Amygdala (tissue), 56 donors: ENCODE measurements around the gene MRPL55.

Experiments
- DNase-seq, 56 donors: peaks; one replicate each; lab custom pipeline; 2025; lab: John Stamatoyannopoulos, UW

Gene MRPL55

GRCh38 chr1:228148196-228148861 lies 39.2 kb upstream of the MRPL55 start:
- peak in 12 of 56 donors; percentile 8 to 65 (median 30) for DNase-seq

GRCh38 chr1:228147768-228148167 lies 38.7 kb upstream of the MRPL55 start:
- DNase-seq, result no peak

- DNase-seq, result no peak
Measured at GRCh38 chr1:228147151-228147693, 38.1 kb upstream of the MRPL55 start.

GRCh38 chr1:228146417-228147150 lies 37.5 kb upstream of the MRPL55 start:
- DNase-seq, result no peak

- DNase-seq, result no peak
Measured at GRCh38 chr1:228145463-228146416, 36.6 kb upstream of the MRPL55 start.

- no peak for DNase-seq
Measured at GRCh38 chr1:228144993-228145343, 35.9 kb upstream of the MRPL55 start.

- DNase-seq, result no peak
Measured at GRCh38 chr1:228144193-228144992, 35.3 kb upstream of the MRPL55 start.

- DNase-seq, result no peak
Measured at GRCh38 chr1:228143480-228144192, 34.5 kb upstream of the MRPL55 start.

GRCh38 chr1:228142701-228143136 lies 33.6 kb upstream of the MRPL55 start:
- DNase-seq, result peak in 6 of 56 donors; percentile 14 to 46 (median 37)

GRCh38 chr1:228142155-228142691 lies 33.1 kb upstream of the MRPL55 start:
- no peak for DNase-seq

- DNase-seq, result peak in 13 of 56 donors; percentile 12 to 46 (median 35)
Measured at GRCh38 chr1:228141226-228142044, 32.3 kb upstream of the MRPL55 start.

GRCh38 chr1:228140724-228141225 lies 31.7 kb upstream of the MRPL55 start:
- no peak for DNase-seq

GRCh38 chr1:228139931-228140723 lies 31.0 kb upstream of the MRPL55 start, which contains the start of gene GUK1:
Gene GUK1, plus strand, starts transcription at chr1:228140279. Its CDS starts 24 bp downstream, at chr1:228140303.
- DNase-seq, result peak; percentile 59 to 100 (median 97)

GRCh38 chr1:228139406-228139930 lies 30.4 kb upstream of the MRPL55 start:
- no peak for DNase-seq

- no peak for DNase-seq
Measured at GRCh38 chr1:228136901-228137300, 27.8 kb upstream of the MRPL55 start.

GRCh38 chr1:228134591-228134990 lies 25.5 kb upstream of the MRPL55 start:
- DNase-seq, result no peak

- DNase-seq, result no peak
Measured at GRCh38 chr1:228131766-228132165, 22.7 kb upstream of the MRPL55 start.
